CD4-positive, alpha-beta T cell treated with Interferon gamma for 1 hour (primary cell): Measurements from ENCODE around the gene GJA1.

Source experiments
- DNase-seq: peaks from one replicate; pipeline ENCODE4 v3.0.0-alpha.2; 2020

Gene GJA1

GRCh38 chr6:121497970-121498375 is 62.5 kb downstream of the GJA1 start:
- DNase-seq, result no peak

- DNase-seq, result no peak
Measured at GRCh38 chr6:121498481-121499276, 63.2 kb downstream of the GJA1 start.
